Heart right ventricle (tissue), 16 donors: ENCODE data around the gene INSYN2B. TPM values are rescaled to one million over a fixed set of nuclear protein-coding genes. Genes with fewer than 3 reads are reported as not detected.
"Not testable (repeated sequence)": the region's sequence is repeated elsewhere in the genome, so short reads cannot be mapped to it uniquely, and the experiment has no call there.

Experiments used
- ATAC-seq, 8 donors: fragments of 200-7000 bp; cut with Tn5 transposase; one replicate each; pipeline ENCODE4 v1.9.1; 2020; ENCODE audit warnings: mild to moderate bottlenecking in 8 of 8, moderate library complexity in 8 of 8, moderate number of reproducible peaks in 1 of 8
- DNase-seq, 2 donors: peaks; one replicate each; pipeline ENCODE4 v3.0.0-alpha.2; 2020
- H3K27ac ChIP-seq, 10 donors: fragments of 200-600 bp; sonication (generic) in 2 of 10; one replicate each; pipeline versions ENCODE4 v1.5.0 to v1.8.0; 2020 to 2022; ENCODE audit warnings: mild to moderate bottlenecking in 3 of 10
- H3K27me3 ChIP-seq, 7 donors: fragments of 200-600 bp; one replicate each; pipeline ENCODE4 v1.8.0; 2021 to 2022; ENCODE audit warnings: mild to moderate bottlenecking in 2 of 7
- H3K36me3 ChIP-seq, 9 donors: fragments of 200-600 bp; sonication (generic) in 1 of 9; one replicate each; pipeline versions ENCODE4 v1.5.0 to v1.8.0; 2020 to 2022; ENCODE audit warnings: mild to moderate bottlenecking in 2 of 9
- H3K4me1 ChIP-seq, 9 donors: fragments of 200-600 bp; sonication (generic) in 1 of 9; one replicate each; pipeline versions ENCODE4 v1.5.0 to v1.8.0; 2020 to 2022; ENCODE audit warnings: mild to moderate bottlenecking in 4 of 9
- H3K4me3 ChIP-seq, 10 donors: fragments of 200-600 bp; sonication (generic) in 2 of 10; one replicate each; pipeline versions ENCODE4 v1.5.0 to v1.8.0; 2020 to 2022; ENCODE audit warnings: mild to moderate bottlenecking in 7 of 10, moderate library complexity in 2 of 10
- H3K9me3 ChIP-seq, 11 donors: fragments of 200-600 bp in 10 of 11; sonication (generic) in 2 of 11; one replicate each; pipeline versions ENCODE4 v1.5.0 to v1.8.0; 2013 to 2022; ENCODE audit warnings: mild to moderate bottlenecking in 2 of 11, control low read depth in 1 of 11, moderate library complexity in 1 of 11
- WGBS, 2 donors: extraction: QIAGEN DNeasy Blood & Tissue Kit; methylation state at CpG; one replicate each; pipeline ENCODE4 v1.1.7; 2013; ENCODE audit warnings: inconsistent platforms in 1 of 2; 5-methylcytosine and 5-hydroxymethylcytosine counted together
- intact Hi-C, 10 donors: fragments of 100-400 bp; cut with DNase I; formaldehyde crosslinking; loops; one replicate each; pipeline versions ENCODE4 v1.11.1 to v1.14.2; 2022
- polyA plus RNA-seq, 2 donors: library from polyadenylated mRNA; stranded (reverse); fragments of 200-250 nt; gene quantifications; one replicate each; pipeline ENCODE4 v1.2.3, GENCODE V29; 2013
- total RNA-seq, 10 donors: library from RNA; stranded (reverse); fragmentation: NEBNext Ultra II Directional in 3 of 10; extraction: Animal tissue kit (Norgen Biotek cat#: 25700) in 3 of 10; gene quantifications; one replicate each; pipeline versions ENCODE4 v1.2.1 to v1.2.4, GENCODE V29; 2021 to 2023
- TF ChIP-seq, protein P1 (sequence below), 9 donors: fragments of 200-600 bp; sonication (generic) in 2 of 9; IDR thresholded peaks; one replicate each; pipeline versions ENCODE4 v1.5.0 to v1.8.0; 2021 to 2022; ENCODE audit warnings: antibody characterized with exemption in 9 of 9, mild to moderate bottlenecking in 5 of 9, moderate library complexity in 1 of 9
- donor health status: Arrhythmogenic right ventricular cardiomyopathy.
- donor health status: ischemic (EF 13 %, LVEDD 7.1; RV severe dilation, severe dysfunction).
- donor health status: healthy with polysubstance abuse.
- donor health status: DM: no; HTN: yes; CAD: no.
- donor health status: DM: no; HTN: no; CAD: no.
- donor health status: ischemic (EF 25% LVEDD 6.9; RV normal size, moderate dysfunction).
- donor health status: ischemic (EF 25% LVEDD 5.7; RV mildly dilated, moderate dysfunction).
- donor health status: healthy.
- donor health status: DM: yes; HTN: yes; CAD: no.
- donor health status: Ischemic cardiomyopathy.
- donor health status: ischemic (EF 35%, LVEDD 5.7; RV mildly dilated, moderate dysfunction).
- donor health status: nonischemic (EF 11% LVEDD 7.7; RV severe dilation, severe dysfunction).
- donor health status: DM: yes; HTN: yes; CAD: no.
- donor health status: PGD.
- donor health status: ischemic (EF 29% LVEDD 5.4; RV normal size, mild dysfunction).
- donor health status: nonischemic (EF 23%, LVEDD 6.1; RV moderate dilation, normal function).

The INSYN2B gene
- total and polyA plus RNA-seq, 12 donors: 0.09 to 0.87 (median 0.14) TPM; not detected in 7

DNA sequence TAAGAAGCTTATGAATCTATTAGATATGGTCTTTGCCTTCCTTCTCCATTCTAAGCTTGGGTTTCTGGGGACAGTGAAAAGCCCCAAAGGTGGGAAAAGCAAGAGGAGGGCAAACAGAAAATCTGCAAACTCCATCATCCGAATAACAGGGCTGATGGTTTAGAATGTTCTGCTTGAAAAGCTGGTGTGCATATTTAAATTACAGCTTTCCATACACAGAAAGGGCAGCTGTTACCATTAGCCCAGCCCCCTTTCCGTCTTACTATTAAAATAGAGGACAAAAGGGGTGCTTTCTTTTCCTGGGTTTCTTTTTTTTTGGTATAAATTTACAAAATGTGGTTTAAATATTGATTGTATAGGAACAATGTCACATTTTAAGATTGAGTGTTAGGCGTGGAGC, 22.0 kb downstream of the INSYN2B start:
- H3K4me3 ChIP-seq: no peak overlapping the region
- H3K36me3 ChIP-seq: no peaks in the 10 kb centered on the region
- WGBS, 2 donors: 70 to 74% methylated on average over 3 of the region's 3 CpGs
- no peak overlapping the region for H3K27ac ChIP-seq
- H3K27me3 ChIP-seq: peaks cover 0 to 25% (median 9%) of the 10 kb centered on the region in 7 donors
- DNase-seq (no peak), ATAC-seq (no peak)
- no peaks in the 10 kb centered on the region for H3K9me3 ChIP-seq
- peaks cover 0 to 4% (median 0%) of the 10 kb centered on the region in 9 donors for H3K4me1 ChIP-seq
- TF ChIP-seq, protein P1, sequence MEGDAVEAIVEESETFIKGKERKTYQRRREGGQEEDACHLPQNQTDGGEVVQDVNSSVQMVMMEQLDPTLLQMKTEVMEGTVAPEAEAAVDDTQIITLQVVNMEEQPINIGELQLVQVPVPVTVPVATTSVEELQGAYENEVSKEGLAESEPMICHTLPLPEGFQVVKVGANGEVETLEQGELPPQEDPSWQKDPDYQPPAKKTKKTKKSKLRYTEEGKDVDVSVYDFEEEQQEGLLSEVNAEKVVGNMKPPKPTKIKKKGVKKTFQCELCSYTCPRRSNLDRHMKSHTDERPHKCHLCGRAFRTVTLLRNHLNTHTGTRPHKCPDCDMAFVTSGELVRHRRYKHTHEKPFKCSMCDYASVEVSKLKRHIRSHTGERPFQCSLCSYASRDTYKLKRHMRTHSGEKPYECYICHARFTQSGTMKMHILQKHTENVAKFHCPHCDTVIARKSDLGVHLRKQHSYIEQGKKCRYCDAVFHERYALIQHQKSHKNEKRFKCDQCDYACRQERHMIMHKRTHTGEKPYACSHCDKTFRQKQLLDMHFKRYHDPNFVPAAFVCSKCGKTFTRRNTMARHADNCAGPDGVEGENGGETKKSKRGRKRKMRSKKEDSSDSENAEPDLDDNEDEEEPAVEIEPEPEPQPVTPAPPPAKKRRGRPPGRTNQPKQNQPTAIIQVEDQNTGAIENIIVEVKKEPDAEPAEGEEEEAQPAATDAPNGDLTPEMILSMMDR (IDR thresholded peaks at IDR 0.05): no peak
- intact Hi-C loops: no loop called here

DNA sequence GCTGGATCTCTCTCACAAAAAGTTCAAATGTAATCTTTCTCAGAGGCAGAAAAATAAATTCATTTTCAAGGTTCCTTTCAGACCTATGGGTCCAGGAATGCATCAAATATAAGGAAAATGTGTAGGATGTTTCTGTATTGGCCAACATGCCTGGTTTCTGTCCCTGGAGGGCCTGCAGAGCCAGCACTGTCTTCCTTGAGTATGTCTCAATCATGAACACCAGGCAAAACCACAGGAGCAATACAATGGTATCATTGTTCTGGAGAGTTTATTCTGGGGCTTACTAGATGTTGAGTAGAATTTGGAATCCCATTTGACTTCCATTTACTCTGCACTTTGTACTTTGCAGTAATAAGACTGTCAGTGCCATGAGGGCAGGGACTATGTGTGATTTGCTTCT, 23.5 kb downstream of the INSYN2B start:
- H3K36me3 ChIP-seq: no peaks in the 10 kb centered on the region
- H3K4me3 ChIP-seq: no peak overlapping the region
- no peak for ATAC-seq
- H3K9me3 ChIP-seq: no peaks in the 10 kb centered on the region
- DNase-seq: no peak
- intact Hi-C loops: no loop called here
- H3K4me1 ChIP-seq: peaks cover 0 to 4% (median 0%) of the 10 kb centered on the region in 9 donors
- TF ChIP-seq, protein P1 (IDR thresholded peaks at IDR 0.05): no peak
- no peak overlapping the region for H3K27ac ChIP-seq
- peaks cover 0 to 25% (median 10%) of the 10 kb centered on the region in 7 donors for H3K27me3 ChIP-seq

DNA sequence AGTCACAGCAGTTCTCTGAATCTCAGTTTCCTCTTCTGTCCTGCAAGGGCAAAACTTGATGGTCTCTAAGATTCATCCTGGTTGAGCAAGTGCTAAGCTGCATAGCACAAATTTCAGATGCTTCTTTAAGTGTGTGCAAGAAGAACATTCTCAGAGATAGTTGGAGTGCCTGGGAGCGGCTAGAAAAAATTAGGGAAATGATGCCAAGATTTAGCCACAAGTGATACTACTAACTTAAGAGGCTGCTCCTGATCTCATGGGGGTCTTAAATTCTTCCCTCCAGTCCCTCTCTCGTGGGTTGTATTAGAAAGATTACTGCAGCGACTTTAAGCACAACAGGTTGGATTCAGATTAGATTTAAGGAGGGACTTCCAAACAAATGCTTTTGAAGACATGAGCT, 24.2 kb downstream of the INSYN2B start:
- no peak for DNase-seq
- H3K36me3 ChIP-seq: no peaks in the 10 kb centered on the region
- intact Hi-C loops: no loop called here
- H3K4me3 ChIP-seq: no peak overlapping the region
- ATAC-seq: no peak
- H3K27me3 ChIP-seq: peaks cover 0 to 28% (median 12%) of the 10 kb centered on the region in 7 donors
- H3K4me1 ChIP-seq: peaks cover 0 to 4% (median 0%) of the 10 kb centered on the region in 9 donors
- no peaks in the 10 kb centered on the region for H3K9me3 ChIP-seq
- 65 to 69% methylated on average over 3 of the region's 3 CpGs for WGBS, 2 donors
- no peak overlapping the region for H3K27ac ChIP-seq
- TF ChIP-seq, protein P1 (IDR thresholded peaks at IDR 0.05): no peak

DNA sequence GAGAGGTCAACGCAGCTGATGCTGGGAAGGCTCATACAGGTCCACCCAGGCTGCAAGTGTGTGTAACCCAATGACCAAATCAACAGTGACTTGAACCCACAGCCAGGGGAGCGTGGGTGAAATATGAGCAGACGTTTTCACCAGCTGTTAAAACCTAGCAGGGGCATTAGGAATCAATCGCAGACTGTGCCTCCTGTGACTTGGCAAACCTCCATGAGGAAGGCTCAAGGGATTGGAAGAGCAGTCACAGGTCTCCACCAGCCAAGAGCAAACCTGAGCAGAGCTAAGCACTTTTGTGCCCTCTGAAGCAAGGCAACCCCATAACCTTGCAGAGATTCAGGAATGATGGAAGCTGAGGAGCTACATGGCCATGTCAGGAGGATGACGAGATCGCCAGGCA, 25.5 kb downstream of the INSYN2B start:
- Histone ChIP-seq H3K36me3 (no peaks in the 10 kb centered on the region), H3K4me3 (no peak overlapping the region)
- TF ChIP-seq, protein P1 (IDR thresholded peaks at IDR 0.05): no peak

DNA sequence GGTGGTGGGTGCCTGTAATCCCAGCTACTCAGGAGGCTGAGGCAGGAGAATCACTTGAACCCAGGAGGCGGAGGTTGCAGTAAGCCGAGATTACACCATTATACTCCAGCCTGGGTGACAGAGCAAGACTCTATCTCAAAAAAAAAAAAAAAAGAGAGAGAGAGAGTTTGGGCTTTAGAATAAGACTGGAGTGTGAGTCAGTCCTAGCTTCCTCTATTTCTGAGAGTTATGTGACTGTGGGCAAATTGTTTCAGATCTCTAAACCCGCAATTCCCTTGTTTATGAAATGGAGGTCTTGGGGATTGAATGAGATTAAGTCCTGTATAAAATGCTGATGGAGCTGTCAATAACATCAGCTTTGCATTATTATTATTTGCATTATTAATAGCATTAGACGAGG, 27.1 kb downstream of the INSYN2B start:
- H3K4me1 ChIP-seq, H3K4me3 ChIP-seq, ATAC-seq, intact Hi-C loops, H3K36me3 ChIP-seq, H3K9me3 ChIP-seq, DNase-seq, H3K27ac ChIP-seq: not testable (repeated sequence)
- 81 to 86% methylated on average over 4 of the region's 4 CpGs for WGBS, 2 donors
- peaks cover 0 to 32% (median 15%) of the 10 kb centered on the region in 7 donors for H3K27me3 ChIP-seq

More for the DNA sequence above, 25.5 kb downstream of the INSYN2B start:
- no peak overlapping the region for H3K27ac ChIP-seq
- DNase-seq (no peak), ATAC-seq (no peak)
- peaks cover 0 to 34% (median 15%) of the 10 kb centered on the region in 7 donors for H3K27me3 ChIP-seq
- intact Hi-C loops: no loop called here
- H3K4me1 ChIP-seq: peaks cover 0 to 4% (median 0%) of the 10 kb centered on the region in 9 donors
- H3K9me3 ChIP-seq: no peaks in the 10 kb centered on the region
- WGBS, 2 donors: 79 to 84% methylated on average over 6 of the region's 6 CpGs
